A172 (cell line): ENCODE measurements around the gene PPA2. TPM values are rescaled to one million over a fixed set of nuclear protein-coding genes. Genes with fewer than 3 reads are reported as not detected.

Experiments
- total RNA-seq: library from RNA; depleted of rRNA; stranded (reverse); fragments of >200 nt; shearing (Covaris generic); gene quantifications from 2 replicates; pipeline ENCODE4 v1.2.3, GENCODE V29; 2014; rRNA removed

The PPA2 gene
- total RNA-seq, 1 experiment from 2014 or later: 78.4 TPM

Other genes starting within 250 kb of the PPA2 start
- not detected in 2 replicates for gene ARHGEF38, start 78.6 kb upstream of the PPA2 start, total RNA-seq
- gene INTS12, start 234.6 kb upstream of the PPA2 start, total RNA-seq: 17.4 and 27.7 TPM in 2 replicates
- gene GSTCD, start 234.7 kb upstream of the PPA2 start, total RNA-seq: 13.3 and 15.1 TPM in 2 replicates